Colonic mucosa (tissue), 4 donors: Measurements from ENCODE around the gene FAM20B. TPM values are rescaled to one million over a fixed set of nuclear protein-coding genes. Genes with fewer than 3 reads are reported as not detected.

Experiments used
- DNase-seq: peaks from one replicate; pipeline ENCODE4 v3.0.0-alpha.2; 2020
- H3K27ac ChIP-seq: fragments of 200-600 bp; one replicate; pipeline ENCODE4 v1.8.0; 2021
- H3K27me3 ChIP-seq: fragments of 200-600 bp; one replicate; pipeline ENCODE4 v1.8.0; 2021
- H3K36me3 ChIP-seq: fragments of 200-600 bp; one replicate; pipeline ENCODE4 v1.8.0; 2021
- H3K4me1 ChIP-seq: fragments of 200-600 bp; one replicate; pipeline ENCODE4 v1.8.0; 2021; ENCODE audit warnings: mild to moderate bottlenecking
- H3K4me3 ChIP-seq: fragments of 200-600 bp; one replicate; pipeline ENCODE4 v1.8.0; 2021
- H3K9ac ChIP-seq, 2 donors: one replicate each; pipeline ENCODE4 v1.7.0; 2013; ENCODE audit warnings: control low read depth in 2 of 2, low read depth in 2 of 2, low read length in 2 of 2
- H3K9me3 ChIP-seq: fragments of 200-600 bp; one replicate; pipeline ENCODE4 v1.8.0; 2021
- intact Hi-C: fragments of 100-400 bp; cut with DNase I; formaldehyde crosslinking; loops from one replicate; pipeline ENCODE4 v1.14.1; 2022
- total RNA-seq, 2 donors: library from RNA; stranded (reverse); fragmentation: NEBNext Ultra II Directional in 1 of 2; extraction: Animal tissue kit (Norgen Biotek cat#: 25700) in 1 of 2; gene quantifications; one replicate each; pipeline ENCODE4 v1.2.1, GENCODE V29; 2021
- TF ChIP-seq, protein P1 (sequence below): fragments of 200-600 bp; IDR thresholded peaks from one replicate; pipeline ENCODE4 v1.8.0; 2022; ENCODE audit warnings: antibody characterized with exemption, mild to moderate bottlenecking
- donor health status: healthy.
- donor health status: DM: no; HTN: no; CAD: no.
- donor health status: DM: no; HTN: no; CAD: no.

The FAM20B gene
- total RNA-seq, 2 donors from 2014 or later, result 38.9 to 45.1 TPM

DNA sequence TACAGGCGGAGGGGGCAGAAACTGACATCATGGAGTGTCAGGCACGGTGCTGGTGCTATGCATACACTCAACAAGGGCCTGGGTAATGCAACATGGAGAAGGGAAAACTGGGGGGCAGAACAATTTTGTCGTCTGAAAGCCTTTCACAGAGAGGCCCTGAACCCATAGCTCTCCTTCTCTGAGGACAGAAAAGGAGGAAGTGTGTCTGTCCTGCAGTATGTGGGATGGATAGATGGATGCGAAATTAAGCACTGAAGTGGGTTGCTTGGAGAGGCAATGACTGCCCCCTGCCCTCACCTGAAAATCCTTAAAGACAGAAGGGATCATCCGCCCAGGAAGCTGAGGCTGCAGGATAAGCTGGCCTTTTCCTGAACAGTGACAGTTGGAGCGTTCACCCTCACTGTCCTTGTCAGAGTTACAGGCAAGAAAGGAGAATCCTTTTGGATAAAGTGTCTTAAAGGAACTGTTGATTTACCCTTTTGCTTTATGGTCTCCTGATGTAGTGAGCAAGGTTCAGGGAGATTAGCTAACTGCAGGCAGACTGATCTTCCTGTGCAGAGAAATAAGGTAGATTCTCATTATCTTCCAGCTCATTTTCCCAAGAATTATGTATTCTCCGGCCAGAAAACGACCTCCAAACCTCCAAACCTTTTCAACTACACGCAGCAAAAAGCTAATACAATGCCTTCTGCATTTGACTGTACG lies 1.6 kb upstream of the FAM20B start:
- H3K4me1 ChIP-seq, result no peaks in the 10 kb centered on the region
- H3K4me3 ChIP-seq, result no peak overlapping the region
- DNase-seq, result no peak
- H3K36me3 ChIP-seq, result no peaks in the 10 kb centered on the region
- intact Hi-C loops, result no loop called here
- TF ChIP-seq, protein P1, sequence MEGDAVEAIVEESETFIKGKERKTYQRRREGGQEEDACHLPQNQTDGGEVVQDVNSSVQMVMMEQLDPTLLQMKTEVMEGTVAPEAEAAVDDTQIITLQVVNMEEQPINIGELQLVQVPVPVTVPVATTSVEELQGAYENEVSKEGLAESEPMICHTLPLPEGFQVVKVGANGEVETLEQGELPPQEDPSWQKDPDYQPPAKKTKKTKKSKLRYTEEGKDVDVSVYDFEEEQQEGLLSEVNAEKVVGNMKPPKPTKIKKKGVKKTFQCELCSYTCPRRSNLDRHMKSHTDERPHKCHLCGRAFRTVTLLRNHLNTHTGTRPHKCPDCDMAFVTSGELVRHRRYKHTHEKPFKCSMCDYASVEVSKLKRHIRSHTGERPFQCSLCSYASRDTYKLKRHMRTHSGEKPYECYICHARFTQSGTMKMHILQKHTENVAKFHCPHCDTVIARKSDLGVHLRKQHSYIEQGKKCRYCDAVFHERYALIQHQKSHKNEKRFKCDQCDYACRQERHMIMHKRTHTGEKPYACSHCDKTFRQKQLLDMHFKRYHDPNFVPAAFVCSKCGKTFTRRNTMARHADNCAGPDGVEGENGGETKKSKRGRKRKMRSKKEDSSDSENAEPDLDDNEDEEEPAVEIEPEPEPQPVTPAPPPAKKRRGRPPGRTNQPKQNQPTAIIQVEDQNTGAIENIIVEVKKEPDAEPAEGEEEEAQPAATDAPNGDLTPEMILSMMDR, result no peak
- H3K9ac ChIP-seq, result peak overlapping the region in 1 of 2 donors; percentile 46
- no peaks in the 10 kb centered on the region for H3K27me3 ChIP-seq
- no peak overlapping the region for H3K27ac ChIP-seq
- H3K9me3 ChIP-seq, result no peaks in the 10 kb centered on the region

GRCh38 chr1:179025975-179026812 lies 500 bp downstream of the FAM20B start:
- intact Hi-C loops, result no loop called here
- TF ChIP-seq, protein P1, result no peak
- no peaks in the 10 kb centered on the region for H3K4me1 ChIP-seq

DNA sequence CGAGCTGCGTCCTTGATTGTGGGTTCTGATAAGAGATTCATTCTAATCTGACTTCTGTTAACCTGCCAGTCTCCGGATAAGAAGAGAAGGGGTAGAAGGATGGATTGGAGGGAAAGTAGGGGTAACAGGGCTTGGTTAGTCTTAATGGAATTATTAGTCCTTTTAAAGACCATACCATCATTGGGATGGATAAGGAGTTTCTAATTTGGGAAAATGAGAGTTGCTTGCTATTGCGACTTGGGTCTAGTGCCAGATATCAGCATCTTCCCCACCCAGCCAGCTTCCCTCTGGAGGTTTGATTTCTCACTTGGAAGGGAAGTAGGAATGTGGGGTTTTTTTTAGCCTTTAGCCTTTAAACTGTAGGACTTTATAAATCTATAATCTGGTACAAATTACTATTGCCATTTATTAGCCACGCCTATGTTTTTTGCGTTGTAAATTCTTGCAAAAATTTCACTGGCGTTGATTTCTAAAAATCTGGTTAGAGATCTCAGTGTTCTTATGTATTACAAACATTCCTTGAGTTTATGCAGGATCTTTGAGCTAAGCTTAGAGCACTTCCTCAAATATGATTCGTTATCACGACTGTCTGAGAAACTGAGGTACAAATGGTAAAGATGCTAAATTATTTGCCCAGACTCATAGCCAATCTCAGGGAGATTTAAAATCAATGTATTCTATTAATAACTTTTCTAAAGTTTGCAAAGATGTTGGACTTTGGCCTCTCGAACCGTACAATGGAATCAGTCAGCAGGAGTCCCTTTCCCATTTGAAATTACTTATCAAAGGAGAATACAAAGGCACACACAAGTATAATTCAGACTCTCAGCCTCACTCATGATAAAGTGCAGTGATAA lies 1.3 kb downstream of the FAM20B start:
- H3K4me3 ChIP-seq, result peak overlapping the region; percentile 83
- intact Hi-C loops, result no loop called here
- no peaks in the 10 kb centered on the region for H3K36me3 ChIP-seq
- H3K9me3 ChIP-seq, result no peaks in the 10 kb centered on the region
- H3K27me3 ChIP-seq, result no peaks in the 10 kb centered on the region
- peak overlapping the region; percentile 90 to 99 for H3K9ac ChIP-seq
- H3K27ac ChIP-seq, result peak overlapping the region; percentile 93
- TF ChIP-seq, protein P1, result no peak
- no peak for DNase-seq
- no peaks in the 10 kb centered on the region for H3K4me1 ChIP-seq

More at GRCh38 chr1:179025975-179026812, 500 bp downstream of the FAM20B start:
- H3K9me3 ChIP-seq, result no peaks in the 10 kb centered on the region
- peak overlapping the region; percentile 83 for H3K4me3 ChIP-seq
- no peaks in the 10 kb centered on the region for H3K36me3 ChIP-seq
- DNase-seq, result peak; percentile 80
- H3K9ac ChIP-seq, result peak overlapping the region; percentile 90 to 99
- H3K27ac ChIP-seq, result peak overlapping the region; percentile 93
- no peaks in the 10 kb centered on the region for H3K27me3 ChIP-seq

- H3K27me3 ChIP-seq, result no peaks in the 10 kb centered on the region
- H3K4me1 ChIP-seq, result no peaks in the 10 kb centered on the region
- H3K4me3 ChIP-seq, result no peak overlapping the region
- no peaks in the 10 kb centered on the region for H3K36me3 ChIP-seq
- no peak overlapping the region for H3K9ac ChIP-seq
- TF ChIP-seq, protein P1, result no peak
- intact Hi-C loops, result no loop called here
- DNase-seq, result no peak
- no peaks in the 10 kb centered on the region for H3K9me3 ChIP-seq
- H3K27ac ChIP-seq, result no peak overlapping the region
Observed at GRCh38 chr1:179029321-179029759, 3.6 kb downstream of the FAM20B start.

GRCh38 chr1:179030130-179030529 lies 4.4 kb downstream of the FAM20B start:
- intact Hi-C loops, result no loop called here
- TF ChIP-seq, protein P1, result no peak
- Histone ChIP-seq H3K9me3 (no peaks in the 10 kb centered on the region), H3K9ac (no peak overlapping the region), H3K27me3 (no peaks in the 10 kb centered on the region), H3K27ac (no peak overlapping the region), H3K4me3 (no peak overlapping the region), H3K4me1 (no peaks in the 10 kb centered on the region), H3K36me3 (no peaks in the 10 kb centered on the region)
- no peak for DNase-seq
